Fibroblast of upper back skin (primary cell): ENCODE data around the gene TENM3.

Experiments used
- DNase-seq: peaks from one replicate; pipeline ENCODE4 v3.0.0-alpha.2; 2013

TENM3 gene

DNA sequence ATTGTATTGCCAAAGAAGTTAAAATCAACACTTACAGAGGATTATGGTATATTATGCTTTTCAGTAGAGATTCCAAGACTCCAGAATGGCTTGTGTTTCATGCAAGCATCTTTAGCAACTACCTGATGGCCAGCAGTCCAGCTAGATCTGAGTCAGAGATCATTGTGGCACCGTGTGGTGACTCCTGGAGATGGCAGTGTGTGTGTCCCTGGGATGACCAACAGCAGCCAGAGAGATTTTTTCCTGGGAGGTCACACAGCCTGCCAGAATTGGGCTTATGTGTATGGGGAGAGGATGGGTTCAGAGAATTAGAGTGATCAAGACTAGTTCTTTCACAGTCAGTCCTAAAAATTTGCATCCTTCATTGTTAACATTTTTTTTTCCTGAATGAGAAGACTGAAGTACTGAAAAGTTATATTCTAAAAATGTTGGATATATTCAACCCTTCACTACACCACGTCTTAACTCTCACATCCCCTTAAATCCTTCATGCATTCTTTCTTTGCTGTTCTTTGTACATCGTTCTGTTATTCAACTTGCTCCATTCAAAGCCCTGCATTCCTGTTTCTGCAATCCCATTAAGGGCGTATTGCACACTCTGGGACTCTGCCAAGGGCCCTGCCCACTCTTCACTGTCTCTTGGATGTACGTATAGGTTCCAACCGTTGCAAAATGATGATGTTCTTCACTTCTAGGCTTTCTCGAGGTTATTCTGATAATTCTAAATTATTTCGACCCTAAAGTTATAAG, 12.4 kb downstream of the TENM3 start:
- peak; percentile 30 for DNase-seq

- DNase-seq = no peak
These were observed 13.8 kb downstream of the TENM3 start for GRCh38 chr4:182257016-182257415.

DNA sequence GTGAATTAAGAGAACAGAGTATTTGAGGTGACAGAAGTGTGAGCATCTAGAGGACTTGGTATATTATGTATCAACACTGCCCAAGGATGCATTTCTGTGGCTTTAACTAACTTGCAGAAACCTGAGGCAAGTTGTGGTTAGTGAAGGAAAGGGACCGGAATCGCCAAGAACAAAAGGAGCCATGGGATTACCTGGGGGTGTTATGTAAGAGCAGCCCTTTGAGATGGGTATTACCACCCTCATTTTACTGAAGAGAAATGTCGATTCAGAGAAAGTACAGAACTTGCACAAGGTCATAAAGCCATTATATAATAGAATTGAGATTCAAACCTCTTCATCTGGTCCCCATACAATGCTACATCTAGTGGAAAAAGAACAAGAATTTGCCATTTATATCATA, 14.3 kb downstream of the TENM3 start:
- DNase-seq = no peak

- no peak for DNase-seq
These were observed 15.3 kb downstream of the TENM3 start for GRCh38 chr4:182258441-182259000.

GRCh38 chr4:182261651-182262223, 18.5 kb downstream of the TENM3 start:
- no peak for DNase-seq

GRCh38 chr4:182263562-182263961, 20.4 kb downstream of the TENM3 start:
- no peak for DNase-seq

GRCh38 chr4:182264139-182264752, 21.0 kb downstream of the TENM3 start:
- no peak for DNase-seq

- DNase-seq = no peak
These were observed 22.7 kb downstream of the TENM3 start for GRCh38 chr4:182265881-182266280.

GRCh38 chr4:182267048-182267447, 23.8 kb downstream of the TENM3 start:
- DNase-seq = no peak

GRCh38 chr4:182268966-182269365, 25.8 kb downstream of the TENM3 start:
- DNase-seq = no peak

- no peak for DNase-seq
These were observed 28.5 kb downstream of the TENM3 start for GRCh38 chr4:182271731-182272130.

- peak; percentile 78 for DNase-seq
These were observed 28.9 kb downstream of the TENM3 start for GRCh38 chr4:182272151-182272550.

- no peak for DNase-seq
These were observed 30.2 kb downstream of the TENM3 start for GRCh38 chr4:182273191-182273935.

- DNase-seq = no peak
These were observed 33.3 kb downstream of the TENM3 start for GRCh38 chr4:182276210-182277109.

- peak; percentile 38 for DNase-seq
These were observed 34.2 kb downstream of the TENM3 start for GRCh38 chr4:182277377-182277776.

- no peak for DNase-seq
These were observed 35.5 kb downstream of the TENM3 start for GRCh38 chr4:182278729-182279128.

- peak; percentile 75 for DNase-seq
These were observed 37.4 kb downstream of the TENM3 start for GRCh38 chr4:182280436-182281111.

DNA sequence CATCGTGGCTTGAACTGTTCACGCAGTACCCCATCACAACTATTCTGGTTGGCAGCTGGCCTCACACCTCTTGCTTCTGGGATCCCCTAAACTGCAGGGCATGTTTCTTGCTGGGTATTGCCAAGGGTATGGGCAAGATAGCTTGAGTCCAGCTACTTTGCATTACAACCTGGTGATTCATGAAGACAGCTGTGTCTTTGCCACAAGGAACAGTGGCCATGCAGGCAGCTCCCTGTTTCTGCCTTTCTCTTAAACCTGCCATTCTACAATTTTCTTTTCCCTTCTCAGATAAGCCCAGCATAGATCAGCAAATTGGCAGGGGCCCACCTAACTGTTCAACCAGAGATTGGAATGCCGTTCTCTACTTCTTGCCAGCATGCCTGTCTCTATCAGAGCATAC, 42.8 kb downstream of the TENM3 start:
- DNase-seq = peak; percentile 40

DNA sequence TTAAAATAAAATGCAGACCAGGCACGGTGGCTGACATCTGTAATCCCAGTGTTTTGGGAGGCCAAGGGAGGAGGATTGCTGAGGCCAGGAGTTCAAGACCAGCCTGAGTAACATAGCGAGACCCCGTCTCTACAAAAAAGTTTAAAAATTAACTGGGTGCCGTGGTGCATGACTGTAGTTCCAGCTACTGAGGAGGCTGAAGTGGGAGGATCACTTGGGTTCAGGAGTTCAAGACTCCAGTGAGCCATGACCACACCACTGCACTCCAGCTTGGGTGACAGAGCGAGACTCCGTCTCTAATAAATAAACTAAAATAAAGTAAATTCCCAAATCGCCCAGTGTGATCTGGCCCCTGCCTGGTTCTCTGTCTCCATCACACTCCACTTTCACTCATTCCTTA, 43.7 kb downstream of the TENM3 start:
- DNase-seq = no peak

- no peak for DNase-seq
These were observed 45.3 kb downstream of the TENM3 start for GRCh38 chr4:182288534-182288933.

GRCh38 chr4:182289809-182290208, 46.6 kb downstream of the TENM3 start:
- no peak for DNase-seq

DNA sequence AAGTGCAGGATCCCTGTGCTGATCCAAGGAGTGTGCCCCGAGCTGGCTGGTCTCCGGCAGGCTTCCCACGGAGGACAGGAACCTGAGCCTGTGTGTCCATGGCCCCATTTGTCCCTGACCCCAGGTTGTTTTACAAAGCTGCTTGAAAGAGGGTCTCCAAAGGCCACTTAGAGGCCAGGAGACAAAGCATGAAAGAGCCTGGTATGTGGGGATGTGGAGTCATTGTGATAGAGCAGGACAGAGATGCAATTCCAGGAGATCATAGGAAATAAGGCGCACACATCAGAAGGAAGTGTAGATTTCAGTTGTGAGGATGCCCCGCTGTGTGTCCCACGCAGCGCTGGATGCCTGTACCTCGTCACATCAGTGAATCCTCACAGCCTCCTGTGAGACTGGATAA, 48.0 kb downstream of the TENM3 start:
- DNase-seq = no peak
